ENCODE data around the gene ELANE.
"Not testable (repeated sequence)": the region's sequence is repeated elsewhere in the genome, so short reads cannot be mapped to it uniquely, and the experiment has no call there.

The ELANE gene

GRCh38 chr19:843180-843835, 8.8 kb upstream of the ELANE start:
- no peak for DNase-seq

GRCh38 chr19:843836-844545, 8.1 kb upstream of the ELANE start:
- no peak for DNase-seq

- no peak for DNase-seq
Measured at GRCh38 chr19:844546-844971, 7.5 kb upstream of the ELANE start.

- no peak for DNase-seq
Measured at GRCh38 chr19:845707-846521, 6.2 kb upstream of the ELANE start.

GRCh38 chr19:848386-848921, 3.6 kb upstream of the ELANE start:
- no peak for DNase-seq

GRCh38 chr19:849195-849594, 2.9 kb upstream of the ELANE start:
- not testable (repeated sequence) for DNase-seq

- DNase-seq = no peak
Measured at GRCh38 chr19:850221-850978, 1.7 kb upstream of the ELANE start.

- no peak for DNase-seq
Measured at GRCh38 chr19:850979-851335, 1.1 kb upstream of the ELANE start.

- no peak for DNase-seq
Measured at GRCh38 chr19:853014-853585, 997 bp downstream of the ELANE start.

- not testable (repeated sequence) for DNase-seq
Measured at GRCh38 chr19:853614-854220, 1.6 kb downstream of the ELANE start.

- DNase-seq = no peak
Measured at GRCh38 chr19:854549-854948, 2.4 kb downstream of the ELANE start.

- DNase-seq = no peak
Measured at GRCh38 chr19:855142-855541, 3.0 kb downstream of the ELANE start.

- DNase-seq = no peak
Measured at GRCh38 chr19:855566-856120, 3.5 kb downstream of the ELANE start.

- no peak for DNase-seq
Measured at GRCh38 chr19:858284-858683, 6.2 kb downstream of the ELANE start.

GRCh38 chr19:858868-859843, 7.1 kb downstream of the ELANE start, which contains the start of gene CFD:
Gene CFD (plus strand): TSS chr19:859664. CDS start chr19:859690, 26 bp downstream.
- no peak for DNase-seq

GRCh38 chr19:861141-861755, 9.1 kb downstream of the ELANE start:
- no peak for DNase-seq

- DNase-seq = peak; percentile 58
Measured at GRCh38 chr19:861756-862580, 9.9 kb downstream of the ELANE start.

GRCh38 chr19:862581-863314, 10.6 kb downstream of the ELANE start:
- peak; percentile 72 for DNase-seq
